Fibroblast of mammary gland (primary cell): Measurements from ENCODE around the gene WIPI1.
A peak's percentile ranks its signal among the peaks of the same experiment; 100 is the strongest.

Experiments used
- DNase-seq: peaks from one replicate; pipeline ENCODE4 v3.0.0-alpha.2; 2010; ENCODE audit warnings: low read depth
- H3K4me3 ChIP-seq: 2 replicates; pipeline ENCODE4 v1.5.1; 2011; ENCODE audit warnings: low read depth, mild to moderate bottlenecking, low read length, moderate library complexity; ENCODE audit not compliant: control insufficient read depth
- TF ChIP-seq, protein P1 (sequence below): conservative IDR thresholded peaks from 2 replicates; pipeline ENCODE4 v1.5.1; 2011; ENCODE audit warnings: low read depth, low read length, inconsistent platforms; ENCODE audit not compliant: control insufficient read depth, insufficient read depth

Gene WIPI1

DNA sequence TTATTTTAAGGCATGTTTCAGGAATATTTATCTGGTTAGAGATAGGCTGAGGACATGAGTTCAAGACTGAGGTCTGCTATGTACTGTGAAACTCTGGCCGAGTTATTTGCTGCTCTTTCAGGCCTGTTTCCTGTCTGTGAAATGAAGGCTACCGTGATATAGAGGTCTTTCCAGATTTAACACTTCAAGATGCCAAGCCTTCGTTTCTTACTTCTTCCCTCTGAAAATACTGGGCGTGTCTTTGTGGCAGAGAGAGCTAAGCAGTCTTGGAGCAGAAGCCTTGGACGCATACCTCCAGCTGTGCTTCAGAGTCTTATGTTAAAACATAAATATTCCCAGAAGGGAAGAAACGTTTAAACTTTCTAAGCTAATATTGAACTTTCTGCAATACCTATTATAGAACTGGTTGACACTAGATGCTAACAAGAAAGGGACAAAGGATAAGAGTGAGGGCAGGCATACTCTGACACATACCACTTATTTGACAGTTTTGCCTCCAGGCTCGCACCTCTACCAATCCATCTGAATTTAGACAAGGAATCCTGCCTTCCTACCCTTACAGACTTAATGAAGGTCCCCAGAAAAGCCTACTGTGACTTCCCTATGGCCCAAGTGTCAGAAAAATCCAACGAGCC is 17.5 kb downstream of the WIPI1 start:
- H3K4me3 ChIP-seq, result no peak overlapping the region
- no peak for DNase-seq
- TF ChIP-seq, protein P1, sequence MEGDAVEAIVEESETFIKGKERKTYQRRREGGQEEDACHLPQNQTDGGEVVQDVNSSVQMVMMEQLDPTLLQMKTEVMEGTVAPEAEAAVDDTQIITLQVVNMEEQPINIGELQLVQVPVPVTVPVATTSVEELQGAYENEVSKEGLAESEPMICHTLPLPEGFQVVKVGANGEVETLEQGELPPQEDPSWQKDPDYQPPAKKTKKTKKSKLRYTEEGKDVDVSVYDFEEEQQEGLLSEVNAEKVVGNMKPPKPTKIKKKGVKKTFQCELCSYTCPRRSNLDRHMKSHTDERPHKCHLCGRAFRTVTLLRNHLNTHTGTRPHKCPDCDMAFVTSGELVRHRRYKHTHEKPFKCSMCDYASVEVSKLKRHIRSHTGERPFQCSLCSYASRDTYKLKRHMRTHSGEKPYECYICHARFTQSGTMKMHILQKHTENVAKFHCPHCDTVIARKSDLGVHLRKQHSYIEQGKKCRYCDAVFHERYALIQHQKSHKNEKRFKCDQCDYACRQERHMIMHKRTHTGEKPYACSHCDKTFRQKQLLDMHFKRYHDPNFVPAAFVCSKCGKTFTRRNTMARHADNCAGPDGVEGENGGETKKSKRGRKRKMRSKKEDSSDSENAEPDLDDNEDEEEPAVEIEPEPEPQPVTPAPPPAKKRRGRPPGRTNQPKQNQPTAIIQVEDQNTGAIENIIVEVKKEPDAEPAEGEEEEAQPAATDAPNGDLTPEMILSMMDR, result no peak

DNA sequence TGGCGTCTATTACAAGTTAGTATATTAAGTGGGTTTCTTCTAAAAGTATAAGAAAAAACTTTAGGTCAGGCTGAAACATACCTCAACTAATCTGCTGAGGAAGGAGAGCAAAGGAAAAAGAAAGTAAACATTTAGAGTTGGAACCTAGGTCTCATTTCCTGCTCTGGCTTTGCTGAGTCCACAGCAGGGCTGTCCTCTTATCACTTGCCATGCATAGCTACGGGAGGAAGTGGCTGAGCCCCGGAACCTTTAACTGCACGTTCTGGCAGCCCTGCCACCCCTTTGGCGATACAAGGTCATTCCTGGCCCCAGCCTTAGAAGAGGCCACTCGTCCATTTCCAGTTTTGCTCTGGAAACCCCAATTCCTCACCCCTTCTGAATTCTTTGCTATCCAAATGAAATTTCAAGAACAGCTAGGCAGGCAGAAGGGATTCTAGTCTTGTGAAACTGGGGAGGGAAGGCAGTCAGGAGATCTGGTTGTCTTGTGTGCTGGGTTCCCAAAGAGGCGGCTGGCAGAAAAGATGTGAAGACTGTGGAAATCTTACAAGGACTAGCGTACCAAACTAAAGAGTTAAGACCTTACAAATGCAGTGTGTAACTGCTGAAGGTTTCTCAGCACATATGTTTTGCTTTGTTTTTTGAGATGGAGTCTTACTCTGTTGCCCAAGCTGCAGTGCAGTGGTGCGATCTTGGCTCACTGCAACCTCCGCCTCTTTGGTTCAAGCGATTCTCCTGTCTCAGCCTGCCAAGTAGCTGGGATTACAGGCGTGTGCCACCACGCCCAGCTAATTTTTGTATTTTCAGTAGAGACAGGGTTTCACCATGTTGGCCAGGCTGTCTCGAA is 19.1 kb downstream of the WIPI1 start:
- TF ChIP-seq, protein P1, result no peak
- no peak for DNase-seq
- H3K4me3 ChIP-seq, result no peak overlapping the region

DNA sequence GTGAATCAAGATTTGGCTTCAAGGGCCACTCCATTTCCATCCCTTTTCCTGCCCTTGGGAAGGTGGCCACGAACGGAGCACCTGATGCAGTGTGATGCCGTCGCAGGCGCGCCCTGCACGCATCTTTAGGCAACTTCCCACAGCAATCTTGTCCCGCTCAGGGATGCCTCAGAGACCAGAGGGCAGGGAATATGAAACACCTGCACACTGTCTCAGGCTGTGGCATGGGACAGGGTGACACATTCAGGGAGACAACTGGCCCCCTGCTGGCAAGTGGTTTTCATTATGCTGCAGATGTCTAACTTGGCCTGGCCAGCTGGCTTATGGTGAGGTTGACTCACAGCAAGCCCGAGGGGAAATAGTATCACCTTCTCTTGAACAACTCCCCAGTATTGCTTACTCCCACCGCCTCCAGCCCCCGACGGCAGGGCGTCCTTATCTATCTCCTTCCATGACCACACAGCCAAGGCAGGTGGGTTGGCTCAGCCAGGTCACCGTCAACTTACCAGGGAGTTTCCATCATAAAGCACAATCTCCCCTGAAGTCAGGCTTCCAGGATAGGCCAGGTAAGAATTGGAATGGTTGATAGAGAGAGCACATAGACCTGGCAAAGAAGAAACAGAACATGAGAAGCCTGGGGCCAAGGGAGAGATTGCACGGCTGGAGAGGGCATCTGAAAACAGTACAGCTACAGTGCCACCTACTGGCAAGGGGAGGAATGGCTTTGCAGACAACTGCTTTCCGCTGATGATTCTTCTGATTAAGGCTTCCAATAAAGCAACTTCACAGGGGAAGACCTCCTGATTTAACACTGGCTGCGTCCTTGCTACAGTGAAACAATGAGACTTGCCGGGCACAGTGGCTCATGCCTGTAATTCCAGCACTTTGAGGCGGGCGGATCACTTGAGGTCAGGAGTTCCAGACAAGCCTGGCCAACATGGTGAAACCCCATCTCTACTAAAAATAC is 21.1 kb downstream of the WIPI1 start:
- no peak overlapping the region for H3K4me3 ChIP-seq
- peak; percentile 87 for DNase-seq
- TF ChIP-seq, protein P1, result peak; percentile 99

DNA sequence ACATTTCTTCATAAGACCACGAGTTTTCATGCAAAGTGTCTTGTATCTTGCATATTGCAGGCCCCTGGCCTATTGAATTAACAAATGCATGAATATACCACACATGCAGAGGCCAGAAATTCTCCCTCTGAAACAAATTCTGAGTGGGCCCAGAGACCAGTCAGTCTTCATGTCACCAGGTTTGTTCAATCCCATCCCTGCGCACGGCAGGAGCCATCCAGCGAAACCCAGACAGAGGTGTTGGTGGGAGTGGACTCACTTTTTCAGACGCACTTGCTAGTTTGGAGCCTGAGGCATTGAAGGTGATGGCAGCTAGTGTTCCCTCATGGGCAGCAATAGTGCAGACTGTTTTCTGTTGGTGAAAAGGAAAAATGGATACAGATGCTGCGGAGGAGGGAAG is 21.9 kb downstream of the WIPI1 start:
- DNase-seq, result no peak
- no peak overlapping the region for H3K4me3 ChIP-seq
- TF ChIP-seq, protein P1, result no peak

DNA sequence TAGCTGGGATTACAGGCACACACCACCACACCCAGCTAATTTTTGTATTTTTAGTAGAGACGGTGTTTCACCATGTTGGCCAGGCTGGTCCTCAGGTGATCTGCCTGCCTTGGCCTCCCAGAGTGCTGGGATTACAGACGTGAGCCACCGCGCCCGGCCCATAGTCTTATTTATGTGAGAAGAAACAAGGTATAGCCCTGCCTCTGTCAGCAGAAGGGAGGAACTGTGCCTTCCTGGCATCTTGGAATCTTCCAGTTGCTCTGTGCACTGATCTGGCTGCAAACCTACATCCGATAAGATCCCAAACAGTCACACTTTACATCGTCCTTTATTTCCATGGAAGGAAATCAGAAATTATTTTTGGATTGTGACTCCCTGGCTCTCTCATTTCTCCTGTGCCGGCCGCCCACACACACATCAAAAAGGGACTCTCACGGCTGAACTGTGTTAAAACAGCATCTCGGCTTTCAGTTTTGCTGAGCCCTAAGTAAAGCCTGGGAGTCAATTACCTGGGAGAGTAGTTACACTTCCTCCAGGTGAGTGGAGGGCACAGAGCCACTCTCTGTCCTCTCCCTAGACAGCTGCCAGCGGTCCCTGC is 23.3 kb downstream of the WIPI1 start:
- no peak for DNase-seq
- H3K4me3 ChIP-seq, result no peak overlapping the region
- TF ChIP-seq, protein P1, result no peak

DNA sequence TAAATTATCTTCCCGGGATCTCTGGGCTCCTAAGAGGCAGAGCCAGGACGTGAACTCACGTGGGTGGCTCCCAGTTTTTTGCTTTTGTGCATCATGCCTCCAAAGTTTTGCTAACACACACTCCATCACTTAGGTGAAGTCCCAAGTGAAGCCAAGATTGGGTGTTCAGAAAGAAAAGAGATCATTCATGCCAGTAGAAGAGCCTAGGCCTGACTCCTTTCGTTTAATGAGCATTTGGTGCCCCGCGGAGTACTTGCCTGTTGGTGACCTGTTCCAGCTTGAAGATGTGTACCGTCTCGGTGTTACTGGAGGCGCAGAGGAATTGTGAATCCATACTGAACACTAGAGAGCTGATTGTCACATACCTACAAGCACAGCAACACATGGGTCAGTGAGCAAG is 24.1 kb downstream of the WIPI1 start:
- H3K4me3 ChIP-seq, result no peak overlapping the region
- TF ChIP-seq, protein P1, result no peak
- no peak for DNase-seq
